WTC11 (cell line): ENCODE results near the gene DISC1. TPM values are rescaled to one million over a fixed set of nuclear protein-coding genes. Genes with fewer than 3 reads are reported as not detected.

Experiments
- ATAC-seq: fragments of 200-7000 bp; cut with Tn5 transposase; 2 replicates; pipeline ENCODE4 v1.10.0; 2021; ENCODE audit warnings: mild to moderate bottlenecking, moderate library complexity
- CTCF ChIA-PET: fragments of 300-600 bp; sonication (Branson Sonifier 250); formaldehyde crosslinking; loops from one replicate; lab custom pipeline; 2021; ENCODE audit warnings: antibody characterized with exemption; lab: Charles Lee
- POLR2A ChIA-PET: fragments of 350-600 bp; sonication (Branson Sonifier 250); formaldehyde crosslinking; loops from one replicate; lab custom pipeline; 2021; ENCODE audit warnings: antibody characterized with exemption; lab: Charles Lee
- DNase-seq: peaks from one replicate; pipeline ENCODE4 v3.0.0; 2021; ENCODE audit warnings: low spot score
- H3K27ac Mint-ChIP-seq: 2 replicates; pipeline ENCODE4 v1.8.0; 2021; ENCODE audit warnings: mixed read lengths
- H3K27me3 Mint-ChIP-seq: 2 replicates; pipeline ENCODE4 v1.8.0; 2021; ENCODE audit warnings: low read depth, mild to moderate bottlenecking, moderate library complexity, mixed read lengths
- H3K36me3 Mint-ChIP-seq: 2 replicates; pipeline ENCODE4 v1.8.0; 2021; ENCODE audit warnings: mixed read lengths
- H3K4me1 Mint-ChIP-seq: 2 replicates; pipeline ENCODE4 v1.8.0; 2022; ENCODE audit warnings: mixed read lengths
- H3K4me3 Mint-ChIP-seq: 2 replicates; pipeline ENCODE4 v1.8.0; 2021; ENCODE audit warnings: mild to moderate bottlenecking, moderate library complexity, mixed read lengths
- H3K9me3 Mint-ChIP-seq: 2 replicates; pipeline ENCODE4 v1.8.0; 2021; ENCODE audit warnings: mixed read lengths
- GTF2I ChIP-seq: fragments of 250-450 bp; sonication (Bioruptor Pico); conservative IDR thresholded peaks from 2 replicates; pipeline ENCODE4 v1.4.0; 2021; ENCODE audit warnings: mild to moderate bottlenecking
- NFE2L1 ChIP-seq: sonication (generic); formaldehyde crosslinking; IDR thresholded peaks from 2 replicates; pipeline ENCODE4 v1.8.1; 2023; ENCODE audit warnings: missing genetic modification reagents
- SP1 ChIP-seq: sonication (generic); formaldehyde crosslinking; conservative IDR thresholded peaks from 2 replicates; pipeline ENCODE4 v1.8.1; 2022; ENCODE audit warnings: missing genetic modification reagents
- ZNF232 ChIP-seq: sonication (generic); formaldehyde crosslinking; IDR thresholded peaks from 2 replicates; pipeline ENCODE4 v1.8.0; 2022; ENCODE audit warnings: mild to moderate bottlenecking, missing genetic modification reagents
- ZNF425 ChIP-seq: fragments of 250-450 bp; sonication (Bioruptor Pico); conservative IDR thresholded peaks from 2 replicates; pipeline ENCODE4 v1.9.0; 2021; ENCODE audit warnings: mild to moderate bottlenecking
- total RNA-seq: library from RNA; stranded (reverse); gene quantifications from 3 replicates; pipeline ENCODE4 v1.2.3, GENCODE V29; 2021
- TF ChIP-seq, protein P1 (sequence below): sonication (generic); formaldehyde crosslinking; conservative IDR thresholded peaks from 2 replicates; pipeline ENCODE4 v1.8.1; 2023; ENCODE audit warnings: mild to moderate bottlenecking, low read depth, missing genetic modification reagents, moderate library complexity
- TF ChIP-seq, protein P2 (sequence below): sonication (generic); formaldehyde crosslinking; IDR thresholded peaks from 2 replicates; pipeline ENCODE4 v1.8.0; 2023; ENCODE audit warnings: missing genetic modification reagents
- TF ChIP-seq, protein P3 (sequence below): sonication (generic); formaldehyde crosslinking; IDR thresholded peaks from 2 replicates; pipeline ENCODE4 v1.8.1; 2023; ENCODE audit warnings: mild to moderate bottlenecking, missing genetic modification reagents
- TF ChIP-seq, protein P4 (sequence below): sonication (generic); formaldehyde crosslinking; IDR thresholded peaks from 2 replicates; pipeline ENCODE4 v1.8.0; 2023; ENCODE audit warnings: mild to moderate bottlenecking, missing genetic modification reagents

The DISC1 gene
- total RNA-seq, 1 experiment from 2014 or later = 5.5 TPM

- TF ChIP-seq, protein P1, sequence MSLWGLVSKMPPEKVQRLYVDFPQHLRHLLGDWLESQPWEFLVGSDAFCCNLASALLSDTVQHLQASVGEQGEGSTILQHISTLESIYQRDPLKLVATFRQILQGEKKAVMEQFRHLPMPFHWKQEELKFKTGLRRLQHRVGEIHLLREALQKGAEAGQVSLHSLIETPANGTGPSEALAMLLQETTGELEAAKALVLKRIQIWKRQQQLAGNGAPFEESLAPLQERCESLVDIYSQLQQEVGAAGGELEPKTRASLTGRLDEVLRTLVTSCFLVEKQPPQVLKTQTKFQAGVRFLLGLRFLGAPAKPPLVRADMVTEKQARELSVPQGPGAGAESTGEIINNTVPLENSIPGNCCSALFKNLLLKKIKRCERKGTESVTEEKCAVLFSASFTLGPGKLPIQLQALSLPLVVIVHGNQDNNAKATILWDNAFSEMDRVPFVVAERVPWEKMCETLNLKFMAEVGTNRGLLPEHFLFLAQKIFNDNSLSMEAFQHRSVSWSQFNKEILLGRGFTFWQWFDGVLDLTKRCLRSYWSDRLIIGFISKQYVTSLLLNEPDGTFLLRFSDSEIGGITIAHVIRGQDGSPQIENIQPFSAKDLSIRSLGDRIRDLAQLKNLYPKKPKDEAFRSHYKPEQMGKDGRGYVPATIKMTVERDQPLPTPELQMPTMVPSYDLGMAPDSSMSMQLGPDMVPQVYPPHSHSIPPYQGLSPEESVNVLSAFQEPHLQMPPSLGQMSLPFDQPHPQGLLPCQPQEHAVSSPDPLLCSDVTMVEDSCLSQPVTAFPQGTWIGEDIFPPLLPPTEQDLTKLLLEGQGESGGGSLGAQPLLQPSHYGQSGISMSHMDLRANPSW (CRISPR knock-in tag) = no peak
- no peak for TF ChIP-seq ZNF425 (CRISPR knock-in tag)
- TF ChIP-seq, protein P2, sequence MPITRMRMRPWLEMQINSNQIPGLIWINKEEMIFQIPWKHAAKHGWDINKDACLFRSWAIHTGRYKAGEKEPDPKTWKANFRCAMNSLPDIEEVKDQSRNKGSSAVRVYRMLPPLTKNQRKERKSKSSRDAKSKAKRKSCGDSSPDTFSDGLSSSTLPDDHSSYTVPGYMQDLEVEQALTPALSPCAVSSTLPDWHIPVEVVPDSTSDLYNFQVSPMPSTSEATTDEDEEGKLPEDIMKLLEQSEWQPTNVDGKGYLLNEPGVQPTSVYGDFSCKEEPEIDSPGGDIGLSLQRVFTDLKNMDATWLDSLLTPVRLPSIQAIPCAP (CRISPR knock-in tag) = no peak
- TF ChIP-seq, all 79 proteins: peak for 0
Observed at GRCh38 chr1:232057896-232058274, 431.3 kb downstream of the DISC1 start (continued).

- TF ChIP-seq ZNF232 (CRISPR knock-in tag) = no peak
- TF ChIP-seq, protein P3, sequence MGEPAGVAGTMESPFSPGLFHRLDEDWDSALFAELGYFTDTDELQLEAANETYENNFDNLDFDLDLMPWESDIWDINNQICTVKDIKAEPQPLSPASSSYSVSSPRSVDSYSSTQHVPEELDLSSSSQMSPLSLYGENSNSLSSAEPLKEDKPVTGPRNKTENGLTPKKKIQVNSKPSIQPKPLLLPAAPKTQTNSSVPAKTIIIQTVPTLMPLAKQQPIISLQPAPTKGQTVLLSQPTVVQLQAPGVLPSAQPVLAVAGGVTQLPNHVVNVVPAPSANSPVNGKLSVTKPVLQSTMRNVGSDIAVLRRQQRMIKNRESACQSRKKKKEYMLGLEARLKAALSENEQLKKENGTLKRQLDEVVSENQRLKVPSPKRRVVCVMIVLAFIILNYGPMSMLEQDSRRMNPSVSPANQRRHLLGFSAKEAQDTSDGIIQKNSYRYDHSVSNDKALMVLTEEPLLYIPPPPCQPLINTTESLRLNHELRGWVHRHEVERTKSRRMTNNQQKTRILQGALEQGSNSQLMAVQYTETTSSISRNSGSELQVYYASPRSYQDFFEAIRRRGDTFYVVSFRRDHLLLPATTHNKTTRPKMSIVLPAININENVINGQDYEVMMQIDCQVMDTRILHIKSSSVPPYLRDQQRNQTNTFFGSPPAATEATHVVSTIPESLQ (CRISPR knock-in tag) = no peak
- Mint-ChIP-seq H3K27me3 (peaks cover 39% of the 10 kb centered on the region), H3K4me1 (peaks cover 37% of the 10 kb centered on the region), H3K4me3 (no peak overlapping the region), H3K27ac (no peak overlapping the region), H3K36me3 (no peaks in the 10 kb centered on the region), H3K9me3 (no peaks in the 10 kb centered on the region)
- DNase-seq (no peak), ATAC-seq (no peak)
- POLR2A ChIA-PET = no interaction called here
- CTCF ChIA-PET = no interaction called here
Observed at GRCh38 chr1:232059726-232060374, 433.3 kb downstream of the DISC1 start.

- peak; percentile 66 for ATAC-seq
- TF ChIP-seq, protein P4, sequence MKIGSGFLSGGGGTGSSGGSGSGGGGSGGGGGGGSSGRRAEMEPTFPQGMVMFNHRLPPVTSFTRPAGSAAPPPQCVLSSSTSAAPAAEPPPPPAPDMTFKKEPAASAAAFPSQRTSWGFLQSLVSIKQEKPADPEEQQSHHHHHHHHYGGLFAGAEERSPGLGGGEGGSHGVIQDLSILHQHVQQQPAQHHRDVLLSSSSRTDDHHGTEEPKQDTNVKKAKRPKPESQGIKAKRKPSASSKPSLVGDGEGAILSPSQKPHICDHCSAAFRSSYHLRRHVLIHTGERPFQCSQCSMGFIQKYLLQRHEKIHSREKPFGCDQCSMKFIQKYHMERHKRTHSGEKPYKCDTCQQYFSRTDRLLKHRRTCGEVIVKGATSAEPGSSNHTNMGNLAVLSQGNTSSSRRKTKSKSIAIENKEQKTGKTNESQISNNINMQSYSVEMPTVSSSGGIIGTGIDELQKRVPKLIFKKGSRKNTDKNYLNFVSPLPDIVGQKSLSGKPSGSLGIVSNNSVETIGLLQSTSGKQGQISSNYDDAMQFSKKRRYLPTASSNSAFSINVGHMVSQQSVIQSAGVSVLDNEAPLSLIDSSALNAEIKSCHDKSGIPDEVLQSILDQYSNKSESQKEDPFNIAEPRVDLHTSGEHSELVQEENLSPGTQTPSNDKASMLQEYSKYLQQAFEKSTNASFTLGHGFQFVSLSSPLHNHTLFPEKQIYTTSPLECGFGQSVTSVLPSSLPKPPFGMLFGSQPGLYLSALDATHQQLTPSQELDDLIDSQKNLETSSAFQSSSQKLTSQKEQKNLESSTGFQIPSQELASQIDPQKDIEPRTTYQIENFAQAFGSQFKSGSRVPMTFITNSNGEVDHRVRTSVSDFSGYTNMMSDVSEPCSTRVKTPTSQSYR (CRISPR knock-in tag) = no peak
- TF ChIP-seq NFE2L1 (CRISPR knock-in tag) = no peak
- Mint-ChIP-seq H3K9me3 (no peaks in the 10 kb centered on the region), H3K36me3 (no peaks in the 10 kb centered on the region), H3K4me1 (peaks cover 16% of the 10 kb centered on the region), H3K27ac (no peak overlapping the region), H3K27me3 (peaks cover 43% of the 10 kb centered on the region), H3K4me3 (no peak overlapping the region)
- ChIA-PET CTCF (interaction anchor here (1.9 kb wide), 1 partner anchor 15 kb away, joined by 6 read pairs; no protein-coding TSS in a partner anchor), POLR2A (no interaction called here)
- DNase-seq = no peak
Observed at GRCh38 chr1:232062967-232063366, 436.4 kb downstream of the DISC1 start.

- Mint-ChIP-seq H3K4me3 (no peak overlapping the region), H3K9me3 (peaks cover 13% of the 10 kb centered on the region; the same call in 1 of the 2 replicates), H3K27me3 (peaks cover 16% of the 10 kb centered on the region), H3K36me3 (no peaks in the 10 kb centered on the region), H3K27ac (no peak overlapping the region), H3K4me1 (peaks cover 7% of the 10 kb centered on the region)
- ChIA-PET CTCF (no interaction called here), POLR2A (no interaction called here)
- TF ChIP-seq SP1 (CRISPR knock-in tag) = no peak
- no peak for TF ChIP-seq GTF2I
- DNase-seq (no peak), ATAC-seq (no peak)
Observed at GRCh38 chr1:232066521-232066920, 439.9 kb downstream of the DISC1 start.
